GM10847 (cell line): ENCODE data around the gene TEF.

Experiments
- POLR2A ChIP-seq: IDR thresholded peaks from 2 replicates; pipeline ENCODE4 v1.6.1; 2011; ENCODE audit not compliant: insufficient read length; ENCODE audit errors: extremely low read depth

Gene TEF

GRCh38 chr22:41347066-41347859, 34.5 kb upstream of the TEF start:
- TF ChIP-seq POLR2A = no peak

- TF ChIP-seq POLR2A = no peak
Observed at GRCh38 chr22:41348964-41349484, 32.7 kb upstream of the TEF start.

- no peak for TF ChIP-seq POLR2A
Observed at GRCh38 chr22:41350087-41350486, 31.7 kb upstream of the TEF start.

DNA sequence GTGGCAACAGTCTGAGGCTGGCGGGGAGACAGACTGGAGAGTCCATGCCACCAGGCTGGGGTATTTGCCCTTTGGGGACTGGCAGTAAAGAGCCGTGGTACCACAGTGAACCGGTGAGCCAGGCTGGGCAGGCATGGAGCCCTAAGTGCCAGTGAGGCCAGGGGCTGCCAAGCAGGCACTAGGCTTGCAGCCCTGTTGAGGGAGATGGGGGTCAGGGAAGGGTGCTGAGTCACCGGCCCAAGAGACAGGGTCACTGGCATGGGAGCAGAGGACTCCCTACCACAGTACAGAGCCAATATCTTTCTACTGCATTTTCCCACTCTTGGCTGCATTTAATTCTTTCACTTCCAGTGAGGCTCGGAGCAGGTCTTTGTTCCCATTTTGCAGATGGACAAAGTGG, 30.7 kb upstream of the TEF start:
- TF ChIP-seq POLR2A = no peak

DNA sequence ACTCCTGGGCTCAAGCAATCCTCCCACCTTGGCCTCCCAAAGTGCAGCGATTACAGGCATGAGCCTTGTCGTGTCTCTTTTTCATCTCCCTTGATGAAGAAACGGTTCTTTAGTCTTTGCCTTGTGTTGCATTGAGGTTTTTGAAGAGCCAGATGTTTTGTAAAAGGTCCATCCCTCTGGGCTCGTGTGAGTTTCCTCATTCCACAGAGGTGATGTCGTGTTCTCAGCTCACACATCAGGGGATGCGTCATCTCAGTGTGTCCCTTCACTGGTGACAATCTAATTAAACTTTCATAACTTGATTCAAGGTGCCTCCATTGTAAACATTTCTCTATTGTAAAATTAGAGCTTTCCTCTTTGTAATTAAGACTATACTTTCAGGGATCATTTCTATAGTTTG, 29.7 kb upstream of the TEF start:
- TF ChIP-seq POLR2A = no peak

DNA sequence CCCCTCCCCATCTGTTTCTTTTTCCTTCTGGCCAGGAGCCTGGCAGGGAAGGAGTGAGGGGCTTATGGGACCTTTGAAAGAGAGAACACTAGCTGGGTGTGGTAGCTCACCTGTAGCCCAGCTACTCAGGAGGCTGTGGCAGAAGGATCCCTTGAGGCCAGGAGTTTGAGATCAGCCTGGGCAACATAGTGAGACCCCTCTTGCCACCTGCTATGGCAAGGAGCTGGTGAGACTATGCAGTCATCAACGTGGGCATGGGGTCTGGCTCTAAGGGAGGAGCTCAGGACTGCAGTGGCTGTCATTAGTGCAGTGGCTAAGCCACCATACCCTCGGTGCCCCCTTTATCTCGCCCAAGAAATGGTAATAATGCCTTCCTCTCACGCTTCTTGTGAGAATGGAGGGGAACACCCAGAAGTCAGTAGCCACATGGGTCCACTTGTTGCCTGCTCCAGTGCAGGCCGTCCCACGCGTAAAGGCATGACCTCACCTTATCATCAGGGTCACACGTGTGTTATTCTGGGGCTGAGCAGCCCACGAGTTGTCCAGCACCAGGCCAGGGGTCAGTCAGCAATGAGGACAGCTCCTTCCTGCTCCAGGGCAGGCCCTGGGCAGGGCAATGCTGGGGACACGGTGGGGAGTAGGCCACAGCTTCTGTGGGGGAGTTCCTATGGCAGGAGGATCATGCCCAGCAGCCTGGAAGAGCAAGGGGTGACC, 27.7 kb upstream of the TEF start:
- TF ChIP-seq POLR2A = no peak

- TF ChIP-seq POLR2A = no peak
Observed at GRCh38 chr22:41354979-41355378, 26.8 kb upstream of the TEF start.

DNA sequence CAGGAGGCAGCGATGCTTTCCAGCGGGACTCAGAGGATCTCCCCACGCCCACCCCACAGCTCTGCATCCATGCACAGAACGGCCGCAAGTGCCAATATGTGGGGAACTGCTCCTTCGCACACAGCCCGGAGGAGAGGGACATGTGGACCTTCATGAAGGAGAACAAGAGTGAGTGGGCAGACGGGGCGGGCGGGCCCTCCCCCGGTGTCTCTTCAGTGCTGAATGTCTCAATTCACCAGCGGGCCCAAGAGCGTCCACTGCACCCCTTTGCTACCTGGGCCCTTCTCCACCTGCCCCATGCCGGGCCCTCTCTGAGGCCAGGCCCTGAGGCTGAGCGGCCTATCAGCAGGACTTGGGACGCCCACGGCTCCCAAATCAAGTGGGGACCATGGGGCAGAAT, 25.8 kb upstream of the TEF start:
- TF ChIP-seq POLR2A = no peak

DNA sequence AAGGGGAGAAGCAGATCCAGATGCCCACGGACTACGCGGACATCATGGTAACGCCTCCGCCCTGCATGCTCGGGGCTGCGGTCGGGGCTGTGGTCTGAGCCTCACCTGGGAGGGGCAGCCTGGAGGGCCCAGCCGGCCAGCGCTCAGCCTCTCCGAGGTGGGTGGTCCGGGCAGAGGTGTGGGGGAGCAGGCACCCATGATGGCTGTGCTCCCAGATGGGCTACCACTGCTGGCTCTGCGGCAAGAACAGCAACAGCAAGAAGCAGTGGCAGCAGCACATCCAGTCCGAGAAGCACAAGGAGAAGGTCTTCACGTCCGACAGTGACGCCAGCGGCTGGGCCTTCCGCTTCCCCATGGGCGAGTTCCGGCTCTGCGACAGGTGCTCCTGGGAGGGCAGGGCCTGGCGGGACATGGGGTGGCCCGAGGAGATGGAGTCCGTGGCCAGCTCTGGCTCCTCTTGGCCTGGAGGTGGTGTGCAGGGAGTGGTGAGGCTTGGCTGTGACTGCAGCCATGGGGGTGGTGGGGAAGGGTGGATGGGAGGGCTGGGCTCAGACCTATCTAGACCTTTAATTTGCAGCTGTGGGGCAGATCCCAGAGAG, 25.2 kb upstream of the TEF start:
- no peak for TF ChIP-seq POLR2A

- no peak for TF ChIP-seq POLR2A
Observed at GRCh38 chr22:41357191-41357590, 24.6 kb upstream of the TEF start.

DNA sequence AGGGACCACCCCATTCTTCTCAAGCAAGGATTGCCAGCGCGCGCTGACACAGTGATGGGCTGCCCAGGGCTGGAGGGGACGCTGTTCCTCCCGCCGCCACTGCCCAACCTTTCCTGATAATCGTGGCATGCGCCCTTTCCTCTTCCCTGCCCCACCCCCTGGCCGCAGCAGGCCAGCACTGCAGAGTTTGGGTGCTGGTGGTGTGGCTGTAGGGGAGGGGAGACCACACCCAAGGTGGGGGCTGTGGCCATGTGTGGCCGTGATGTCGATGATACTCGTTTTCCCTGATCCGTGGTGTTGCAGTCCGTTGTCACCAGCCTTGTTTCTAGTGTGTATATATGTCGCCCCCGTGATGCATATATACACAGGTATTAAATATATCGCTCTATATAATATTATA, 22.8 kb upstream of the TEF start:
- no peak for TF ChIP-seq POLR2A

GRCh38 chr22:41359376-41359775, 22.4 kb upstream of the TEF start:
- TF ChIP-seq POLR2A = no peak

DNA sequence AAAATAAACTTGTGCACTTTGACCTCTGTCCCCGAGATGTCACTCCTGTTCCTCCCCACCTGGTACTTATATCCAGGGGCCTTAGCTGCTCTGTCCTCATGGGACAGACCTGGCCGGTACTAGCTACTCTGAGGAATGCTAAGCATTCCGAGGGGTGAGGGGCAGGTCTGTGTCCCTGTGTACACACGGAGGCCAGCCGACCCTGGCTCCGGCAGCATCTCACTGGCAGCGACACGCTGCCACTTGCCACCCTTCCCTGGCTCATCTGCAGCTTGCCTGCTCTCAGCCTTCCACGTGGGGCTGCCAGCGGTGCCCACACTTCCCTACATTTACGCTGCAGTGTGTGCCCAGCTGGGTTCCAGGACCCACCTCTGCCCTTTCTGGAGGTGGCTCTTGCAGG, 21.6 kb upstream of the TEF start:
- TF ChIP-seq POLR2A = no peak

DNA sequence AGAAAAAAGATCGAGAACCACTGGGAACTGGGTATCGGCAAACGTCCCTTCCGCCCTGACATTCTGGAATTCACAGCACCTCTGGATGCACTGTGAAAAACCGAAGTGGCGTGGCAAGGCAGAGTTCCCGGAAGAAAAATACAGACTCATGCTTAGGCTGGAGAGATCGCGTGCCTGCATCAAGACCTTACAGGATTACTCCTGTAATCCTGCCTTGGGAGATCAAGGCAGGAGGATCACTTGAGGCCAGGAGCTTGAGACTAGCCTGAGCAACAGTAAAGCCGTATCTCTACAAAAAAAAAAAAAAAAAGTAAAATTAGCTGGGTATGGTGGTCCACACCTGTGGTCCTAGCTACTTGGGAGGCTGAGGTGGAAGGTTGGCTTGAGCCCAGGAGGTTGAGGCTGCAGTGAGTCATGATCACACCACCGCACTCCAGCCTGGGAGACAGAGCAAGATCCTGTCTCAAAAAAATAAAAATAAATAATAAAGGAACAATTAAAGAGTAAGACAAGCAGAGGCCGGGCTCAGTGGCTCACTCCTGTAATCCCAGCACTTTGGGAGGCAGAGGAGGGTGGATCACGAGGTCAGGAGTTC, 19.9 kb upstream of the TEF start:
- no peak for TF ChIP-seq POLR2A

- TF ChIP-seq POLR2A = no peak
Observed at GRCh38 chr22:41362615-41363014, 19.1 kb upstream of the TEF start.

- no peak for TF ChIP-seq POLR2A
Observed at GRCh38 chr22:41364233-41364632, 17.5 kb upstream of the TEF start.

DNA sequence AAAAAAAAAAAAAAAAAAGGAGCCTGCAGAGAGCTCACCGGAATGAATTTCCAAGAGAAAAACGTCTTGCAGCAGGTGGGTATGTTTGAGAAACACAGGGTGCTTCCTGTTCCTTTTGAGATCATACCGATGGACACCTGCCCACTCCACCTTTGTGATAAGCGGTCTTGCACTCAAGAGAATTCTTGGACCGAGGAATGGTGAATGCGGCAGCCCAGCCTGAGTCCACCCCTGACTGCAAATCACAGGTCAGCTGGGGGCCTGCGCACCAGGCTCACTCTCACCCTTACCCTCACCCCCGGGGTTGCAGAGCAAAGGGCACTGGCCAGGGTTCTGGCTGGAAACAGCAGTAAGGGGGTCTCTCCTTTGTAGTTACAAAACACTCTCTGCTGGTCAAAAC, 16.8 kb upstream of the TEF start:
- no peak for TF ChIP-seq POLR2A
